K562 (cell line): ENCODE measurements around the gene HNF4A. TPM values are rescaled to one million over a fixed set of nuclear protein-coding genes. Genes with fewer than 3 reads are reported as not detected.

Experiments
- MXD1 ChIP-seq: fragments of 250-450 bp; sonication (Bioruptor Pico); IDR thresholded peaks from 2 replicates; pipeline ENCODE4 v1.8.0; 2021; ENCODE audit warnings: borderline replicate concordance, mild to moderate bottlenecking, moderate library complexity; ENCODE audit not compliant: poor library complexity, severe bottlenecking
- RBM17 ChIP-seq: fragments of 200-400 bp; formaldehyde crosslinking; IDR thresholded peaks from 2 replicates; pipeline ENCODE4 v1.6.1; 2017; ENCODE audit warnings: low read depth, mild to moderate bottlenecking, low read length, borderline replicate concordance
- REST ChIP-seq, 2 experiments: fragments of 450-650 bp; formaldehyde crosslinking in 1 of 2; IDR thresholded peaks; 2 replicates each; pipeline versions ENCODE4 v1.4.0 to v1.6.1; 2014 to 2020; ENCODE audit warnings: mild to moderate bottlenecking in 2 of 2, borderline replicate concordance in 1 of 2, low read depth in 1 of 2
- SAFB2 ChIP-seq: fragments of 200-400 bp; formaldehyde crosslinking; IDR thresholded peaks from 2 replicates; pipeline ENCODE4 v1.6.1; 2018; ENCODE audit warnings: borderline replicate concordance, low read length, low read depth, moderate library complexity; ENCODE audit not compliant: severe bottlenecking
- ZNF277 ChIP-seq: fragments of 250-450 bp; sonication (Bioruptor Pico); IDR thresholded peaks from 2 replicates; pipeline ENCODE4 v1.8.0; 2022; ENCODE audit warnings: inconsistent platforms, mild to moderate bottlenecking, moderate library complexity, borderline replicate concordance
- ZNF589 ChIP-seq: fragments of 200-800 bp; sonication (Bioruptor generic); IDR thresholded peaks from 2 replicates; pipeline ENCODE4 v1.6.1; 2016; ENCODE audit warnings: low read depth, missing genetic modification characterization, missing compliant biosample characterization
- polyA plus RNA-seq, 8 experiments: library from polyadenylated mRNA; depleted of rRNA in 4 of 8; stranded (reverse) in 5 of 8; unstranded in 3 of 8; fragments of >200 nt; fragmentation: Nextera tagmentation in 2 of 8; fragmentation: Illumina TruSeq in 1 of 8; extraction: Ambion mirVana in 2 of 8; extraction: Trizol in 1 of 8; gene quantifications; 2 replicates each; pipeline versions ENCODE4 v1.2.1 to v1.2.3, GENCODE V29; 2011 to 2014; ENCODE audit warnings: inconsistent platforms in 1 of 8, missing spikeins in 1 of 8
- total RNA-seq, 7 experiments: library from RNA; depleted of rRNA in 6 of 7; stranded (reverse); fragments of >200 nt in 6 of 7; fragmentation: Illumina TruSeq in 2 of 7; extraction: Trizol in 2 of 7; gene quantifications; 2 replicates each; pipeline versions ENCODE4 v1.2.1 to v1.2.3, GENCODE V29; 2011 to 2021; ENCODE audit warnings: low replicate concordance in 1 of 7

Gene HNF4A
- total and polyA plus RNA-seq, 9 of the 15 experiments (the other 6 are each of a cell fraction or from before 2014, with no cell fraction given): 0.03 to 0.27 (median 0.08) TPM; not detected in 5

- TF ChIP-seq REST (IDR thresholded peaks at IDR 0.05; ENCODE audit: borderline replicate concordance): peak; percentile 95
- 0 out of 2 replicates have a peak, but pooled peaks have one; percentile 51 for TF ChIP-seq REST (CRISPR knock-in tag; IDR thresholded peaks at IDR 0.05; ENCODE audit: low read depth)
- no peak for TF ChIP-seq SAFB2
- TF ChIP-seq ZNF589 (CRISPR knock-in tag): no peak
- TF ChIP-seq RBM17: no peak
- TF ChIP-seq MXD1 (CRISPR knock-in tag): no peak
- no peak for TF ChIP-seq ZNF277
- TF ChIP-seq, all 486 proteins: peak for 54
Observed at GRCh38 chr20:44388466-44389023, 33.0 kb downstream of the HNF4A start (continued).
